CD8-positive, alpha-beta memory T cell (primary cell): ENCODE measurements around the gene PHACTR3. TPM values are rescaled to one million over a fixed set of nuclear protein-coding genes. Genes with fewer than 3 reads are reported as not detected.

Source experiments
- CTCF ChIA-PET: fragments of 350-600 bp; sonication (Branson Sonifier 250); formaldehyde crosslinking; loops from one replicate; lab custom pipeline; 2021; ENCODE audit warnings: antibody characterized with exemption; lab: Charles Lee
- POLR2A ChIA-PET: fragments of 350-600 bp; sonication (Branson Sonifier 250); formaldehyde crosslinking; loops from one replicate; lab custom pipeline; 2021; ENCODE audit warnings: antibody characterized with exemption; lab: Charles Lee
- DNase-seq, 5 donors: peaks; one replicate each; pipeline versions ENCODE4 v3.0.0 to v3.0.0-alpha.2; 2020 to 2022; ENCODE audit warnings: mixed read lengths in 1 of 5
- H3K27ac ChIP-seq: one replicate; pipeline ENCODE4 v1.7.0; 2013; ENCODE audit warnings: low read depth, mild to moderate bottlenecking, low read length, moderate library complexity
- H3K27me3 ChIP-seq: 2 replicates; pipeline ENCODE4 v1.7.0; 2013; ENCODE audit warnings: low read length, mild to moderate bottlenecking; ENCODE audit not compliant: insufficient read depth, poor library complexity, severe bottlenecking
- H3K36me3 ChIP-seq: 2 replicates; pipeline ENCODE4 v1.7.0; 2013; ENCODE audit warnings: mild to moderate bottlenecking, low read length, moderate library complexity; ENCODE audit not compliant: insufficient read depth
- H3K4me1 ChIP-seq: 2 replicates; pipeline ENCODE4 v1.7.0; 2013; ENCODE audit warnings: mild to moderate bottlenecking, low read length, moderate library complexity; ENCODE audit not compliant: insufficient read depth
- H3K4me3 ChIP-seq: 2 replicates; pipeline ENCODE4 v1.7.0; 2013; ENCODE audit warnings: mild to moderate bottlenecking, low read length
- H3K9me3 ChIP-seq: 2 replicates; pipeline ENCODE4 v1.7.0; 2013; ENCODE audit warnings: mild to moderate bottlenecking, low read length
- H3K27ac Mint-ChIP-seq, 8 donors: one replicate each; pipeline ENCODE4 v1.8.0; 2020 to 2021; ENCODE audit warnings: mixed read lengths in 8 of 8, mild to moderate bottlenecking in 6 of 8, inconsistent platforms in 3 of 8, moderate library complexity in 3 of 8
- H3K27me3 Mint-ChIP-seq, 2 donors: one replicate each; pipeline ENCODE4 v1.8.0; 2020 to 2021; ENCODE audit warnings: mixed read lengths in 2 of 2, mild to moderate bottlenecking in 1 of 2, moderate library complexity in 1 of 2
- H3K36me3 Mint-ChIP-seq, 3 donors: one replicate each; pipeline ENCODE4 v1.8.0; 2020 to 2021; ENCODE audit warnings: mixed read lengths in 3 of 3, inconsistent platforms in 1 of 3, mild to moderate bottlenecking in 1 of 3
- H3K4me1 Mint-ChIP-seq, 3 donors: one replicate each; pipeline ENCODE4 v1.8.0; 2020 to 2021; ENCODE audit warnings: mixed read lengths in 3 of 3, inconsistent platforms in 1 of 3, mild to moderate bottlenecking in 1 of 3
- H3K4me3 Mint-ChIP-seq, 7 donors: one replicate each; pipeline ENCODE4 v1.8.0; 2020 to 2021; ENCODE audit warnings: mixed read lengths in 7 of 7, mild to moderate bottlenecking in 6 of 7, moderate library complexity in 4 of 7, inconsistent platforms in 2 of 7
- H3K9me3 Mint-ChIP-seq, 5 donors: one replicate each; pipeline ENCODE4 v1.8.0; 2020 to 2022; ENCODE audit warnings: mixed read lengths in 5 of 5, mild to moderate bottlenecking in 3 of 5, moderate library complexity in 2 of 5, inconsistent platforms in 1 of 5
- polyA plus RNA-seq: library from polyadenylated mRNA; unstranded; fragments of 300-500 nt; fragmentation: Illumina TruSeq; gene quantifications from one replicate; pipeline ENCODE4 v1.2.3, GENCODE V29; 2021
- total RNA-seq, 2 experiments: library from RNA; stranded (reverse); gene quantifications; one replicate each; pipeline ENCODE4 v1.2.3, GENCODE V29; 2021

The PHACTR3 gene
- total and polyA plus RNA-seq, 3 experiments from 2014 or later: not detected

GRCh38 chr20:59824711-59825562 is 220.6 kb downstream of the PHACTR3 start:
- CTCF ChIA-PET: no interaction called here
- no peaks in the 10 kb centered on the region for H3K27me3 ChIP-seq
- Mint-ChIP-seq H3K4me1 (no peaks in the 10 kb centered on the region), H3K36me3 (no peaks in the 10 kb centered on the region), H3K9me3 (peaks cover 0 to 2% (median 0%) of the 10 kb centered on the region in 5 donors), H3K27me3 (peaks cover 5 to 15% of the 10 kb centered on the region in 2 donors), H3K27ac (no peak overlapping the region), H3K4me3 (no peak overlapping the region)
- H3K4me1 ChIP-seq: no peaks in the 10 kb centered on the region
- no peaks in the 10 kb centered on the region for H3K36me3 ChIP-seq
- H3K4me3 ChIP-seq: no peak overlapping the region
- no peak for DNase-seq
- no peaks in the 10 kb centered on the region for H3K9me3 ChIP-seq
- no peak overlapping the region for H3K27ac ChIP-seq
- POLR2A ChIA-PET: no interaction called here

GRCh38 chr20:59825563-59825920 is 221.2 kb downstream of the PHACTR3 start:
- Mint-ChIP-seq H3K36me3 (no peaks in the 10 kb centered on the region), H3K27ac (no peak overlapping the region), H3K4me1 (no peaks in the 10 kb centered on the region), H3K4me3 (no peak overlapping the region), H3K9me3 (peaks cover 0 to 2% (median 0%) of the 10 kb centered on the region in 5 donors), H3K27me3 (peaks cover 7 to 14% of the 10 kb centered on the region in 2 donors)
- Histone ChIP-seq H3K4me1 (no peaks in the 10 kb centered on the region), H3K9me3 (no peaks in the 10 kb centered on the region), H3K27ac (no peak overlapping the region), H3K4me3 (no peak overlapping the region), H3K36me3 (no peaks in the 10 kb centered on the region), H3K27me3 (no peaks in the 10 kb centered on the region)
- ChIA-PET CTCF (no interaction called here), POLR2A (no interaction called here)
- no peak for DNase-seq

- POLR2A ChIA-PET: no interaction called here
- Histone ChIP-seq H3K27ac (no peak overlapping the region), H3K36me3 (no peaks in the 10 kb centered on the region), H3K27me3 (no peaks in the 10 kb centered on the region), H3K9me3 (no peaks in the 10 kb centered on the region), H3K4me3 (no peak overlapping the region), H3K4me1 (no peaks in the 10 kb centered on the region)
- Mint-ChIP-seq H3K27me3 (peaks cover 8 to 13% of the 10 kb centered on the region in 2 donors), H3K9me3 (peaks cover 0 to 2% (median 0%) of the 10 kb centered on the region in 5 donors), H3K36me3 (no peaks in the 10 kb centered on the region), H3K4me1 (no peaks in the 10 kb centered on the region), H3K27ac (no peak overlapping the region), H3K4me3 (no peak overlapping the region)
- CTCF ChIA-PET: no interaction called here
- no peak for DNase-seq
Observed at GRCh38 chr20:59825944-59826759, 221.8 kb downstream of the PHACTR3 start.

GRCh38 chr20:59827138-59828056 is 223.1 kb downstream of the PHACTR3 start:
- Histone ChIP-seq H3K4me1 (no peaks in the 10 kb centered on the region), H3K9me3 (no peaks in the 10 kb centered on the region), H3K4me3 (no peak overlapping the region), H3K27me3 (no peaks in the 10 kb centered on the region), H3K27ac (no peak overlapping the region), H3K36me3 (no peaks in the 10 kb centered on the region)
- ChIA-PET POLR2A (no interaction called here), CTCF (no interaction called here)
- H3K4me3 Mint-ChIP-seq: no peak overlapping the region
- peaks cover 9 to 13% of the 10 kb centered on the region in 2 donors for H3K27me3 Mint-ChIP-seq
- no peaks in the 10 kb centered on the region for H3K9me3 Mint-ChIP-seq
- DNase-seq: no peak
- peak overlapping the region in 1 of 8 donors; percentile 62 for H3K27ac Mint-ChIP-seq
- H3K4me1 Mint-ChIP-seq: no peaks in the 10 kb centered on the region
- no peaks in the 10 kb centered on the region for H3K36me3 Mint-ChIP-seq

- H3K9me3 ChIP-seq: no peaks in the 10 kb centered on the region
- H3K4me3 ChIP-seq: no peak overlapping the region
- H3K27me3 ChIP-seq: no peaks in the 10 kb centered on the region
- no peaks in the 10 kb centered on the region for H3K4me1 Mint-ChIP-seq
- H3K4me1 ChIP-seq: no peaks in the 10 kb centered on the region
- no peaks in the 10 kb centered on the region for H3K36me3 Mint-ChIP-seq
- H3K9me3 Mint-ChIP-seq: no peaks in the 10 kb centered on the region
- POLR2A ChIA-PET: no interaction called here
- H3K27ac ChIP-seq: no peak overlapping the region
- DNase-seq: no peak
- no peak overlapping the region for H3K4me3 Mint-ChIP-seq
- no peaks in the 10 kb centered on the region for H3K36me3 ChIP-seq
- H3K27ac Mint-ChIP-seq: no peak overlapping the region
- H3K27me3 Mint-ChIP-seq: peaks cover 11 to 13% of the 10 kb centered on the region in 2 donors
- CTCF ChIA-PET: no interaction called here
Observed at GRCh38 chr20:59828125-59829053, 224.0 kb downstream of the PHACTR3 start.

GRCh38 chr20:59829054-59829785 is 224.9 kb downstream of the PHACTR3 start:
- Mint-ChIP-seq H3K36me3 (no peaks in the 10 kb centered on the region), H3K4me3 (no peak overlapping the region), H3K27ac (no peak overlapping the region), H3K4me1 (no peaks in the 10 kb centered on the region), H3K27me3 (peaks cover 11 to 14% of the 10 kb centered on the region in 2 donors), H3K9me3 (no peaks in the 10 kb centered on the region)
- H3K36me3 ChIP-seq: no peaks in the 10 kb centered on the region
- no peaks in the 10 kb centered on the region for H3K27me3 ChIP-seq
- ChIA-PET CTCF (no interaction called here), POLR2A (no interaction called here)
- H3K4me1 ChIP-seq: no peaks in the 10 kb centered on the region
- H3K27ac ChIP-seq: no peak overlapping the region
- no peak for DNase-seq
- no peaks in the 10 kb centered on the region for H3K9me3 ChIP-seq
- no peak overlapping the region for H3K4me3 ChIP-seq
